ELF-1 (cell line): Measurements from ENCODE around the gene COL4A4.

Experiments
- DNase-seq: peaks from one replicate; pipeline ENCODE4 v3.0.0-alpha.2; 2016; ENCODE audit warnings: low read depth, low spot score

COL4A4 gene

GRCh38 chr2:227161947-227162346 lies 2.1 kb downstream of the COL4A4 start:
- DNase-seq: no peak

GRCh38 chr2:227160164-227160563 lies 3.8 kb downstream of the COL4A4 start:
- DNase-seq: no peak

GRCh38 chr2:227154986-227155774 lies 8.8 kb downstream of the COL4A4 start:
- DNase-seq: no peak

GRCh38 chr2:227153758-227154486 lies 10.1 kb downstream of the COL4A4 start:
- no peak for DNase-seq

GRCh38 chr2:227153307-227153706 lies 10.7 kb downstream of the COL4A4 start:
- no peak for DNase-seq

GRCh38 chr2:227152093-227152766 lies 11.8 kb downstream of the COL4A4 start:
- no peak for DNase-seq

- DNase-seq: no peak
Observed at GRCh38 chr2:227150222-227150936, 13.6 kb downstream of the COL4A4 start.

GRCh38 chr2:227148106-227148505 lies 15.9 kb downstream of the COL4A4 start:
- DNase-seq: no peak

- no peak for DNase-seq
Observed at GRCh38 chr2:227147023-227147422, 17.0 kb downstream of the COL4A4 start.

GRCh38 chr2:227146456-227146855 lies 17.5 kb downstream of the COL4A4 start:
- DNase-seq: no peak

GRCh38 chr2:227143895-227144294 lies 20.1 kb downstream of the COL4A4 start:
- DNase-seq: no peak

- DNase-seq: no peak
Observed at GRCh38 chr2:227141301-227141700, 22.7 kb downstream of the COL4A4 start.

GRCh38 chr2:227134591-227134990 lies 29.4 kb downstream of the COL4A4 start:
- no peak for DNase-seq

- DNase-seq: no peak
Observed at GRCh38 chr2:227132986-227133385, 31.0 kb downstream of the COL4A4 start.

GRCh38 chr2:227130636-227131035 lies 33.4 kb downstream of the COL4A4 start:
- DNase-seq: no peak

GRCh38 chr2:227127201-227127600 lies 36.8 kb downstream of the COL4A4 start:
- DNase-seq: peak; percentile 27

- peak; percentile 71 for DNase-seq
Observed at GRCh38 chr2:227125506-227125905, 38.5 kb downstream of the COL4A4 start.

GRCh38 chr2:227124811-227125210 lies 39.2 kb downstream of the COL4A4 start:
- DNase-seq: no peak

- no peak for DNase-seq
Observed at GRCh38 chr2:227123697-227124096, 40.3 kb downstream of the COL4A4 start.

GRCh38 chr2:227118353-227118752 lies 45.7 kb downstream of the COL4A4 start:
- DNase-seq: peak; percentile 37

- no peak for DNase-seq
Observed at GRCh38 chr2:227117852-227118251, 46.2 kb downstream of the COL4A4 start.

GRCh38 chr2:227117027-227117426 lies 47.0 kb downstream of the COL4A4 start:
- no peak for DNase-seq
